Skeletal muscle satellite cell (primary cell): ENCODE data around the gene IMPA2. TPM values are rescaled to one million over a fixed set of nuclear protein-coding genes. Genes with fewer than 3 reads are reported as not detected.
A peak's percentile ranks its signal among the peaks of the same experiment; 100 is the strongest.
"Not testable (repeated sequence)": the region's sequence is repeated elsewhere in the genome, so short reads cannot be mapped to it uniquely, and the experiment has no call there.

Experiments used
- H3K27me3 ChIP-seq: 2 replicates; pipeline ENCODE4 v1.7.0; 2013; ENCODE audit warnings: low read length; ENCODE audit not compliant: control insufficient read depth, insufficient read depth
- H3K36me3 ChIP-seq: 2 replicates; pipeline ENCODE4 v1.7.0; 2013; ENCODE audit warnings: mild to moderate bottlenecking, control low read depth, low read length; ENCODE audit not compliant: insufficient read depth
- H3K4me1 ChIP-seq: 2 replicates; pipeline ENCODE4 v1.7.0; 2013; ENCODE audit warnings: low read length; ENCODE audit not compliant: control insufficient read depth, insufficient read depth
- H3K4me2 ChIP-seq: 2 replicates; pipeline ENCODE4 v1.7.0; 2013; ENCODE audit warnings: mild to moderate bottlenecking, low read length
- H3K4me3 ChIP-seq: 2 replicates; pipeline ENCODE4 v1.7.0; 2013; ENCODE audit warnings: low read length
- H3K9ac ChIP-seq: 2 replicates; pipeline ENCODE4 v1.7.0; 2013; ENCODE audit warnings: mild to moderate bottlenecking, low read depth, low read length, moderate library complexity
- H3K9me3 ChIP-seq: replicated peaks from 2 replicates; pipeline ENCODE4 v1.7.0; 2013; ENCODE audit warnings: mild to moderate bottlenecking, control low read depth, low read length
- total RNA-seq: library from RNA; depleted of rRNA; stranded (reverse); fragments of >200 nt; gene quantifications from 2 replicates; pipeline ENCODE4 v1.2.3, GENCODE V29; 2012; rRNA removed

IMPA2 gene
- 7.4 and 9.0 TPM in 2 replicates for total RNA-seq

DNA sequence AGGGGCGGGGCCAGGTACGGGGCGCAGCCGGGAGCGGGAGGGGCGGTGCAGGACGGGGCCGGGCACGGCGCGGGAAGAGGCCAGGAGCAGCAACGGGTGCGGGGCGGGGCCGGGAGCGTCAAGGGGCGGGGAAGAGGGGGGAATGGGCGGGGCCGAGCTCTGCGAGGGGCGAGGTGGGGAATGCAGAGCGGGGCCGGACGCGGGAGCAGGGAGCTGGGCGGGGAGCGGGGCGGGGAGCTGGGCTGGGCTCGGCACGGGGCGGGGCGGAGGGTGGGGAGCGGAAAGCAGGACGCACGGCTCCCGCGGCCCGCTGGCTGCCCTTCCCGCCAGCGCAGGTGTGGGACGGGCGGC, at the start of gene IMPA2:
Gene IMPA2, plus strand, starts transcription at position 316 of the 351 bp plus-strand sequence. CDS start 163 bp downstream, outside the sequence.
- H3K4me2 ChIP-seq: peak within 1 kb of the TSS; percentile 93
- peaks cover 14% of the 10 kb centered on the region for H3K4me1 ChIP-seq
- H3K36me3 ChIP-seq: no peaks in the 10 kb centered on the region
- H3K4me3 ChIP-seq: peak within 1 kb of the TSS; percentile 94
- H3K27me3 ChIP-seq: no peaks in the 10 kb centered on the region
- H3K9me3 ChIP-seq: no peaks in the 10 kb centered on the region
- peak within 1 kb of the TSS; percentile 92 for H3K9ac ChIP-seq

GRCh38 chr18:11932393-11932792, 48.9 kb upstream of the IMPA2 start:
- Histone ChIP-seq H3K9ac (no peak overlapping the region), H3K4me3 (no peak overlapping the region), H3K4me1 (no peaks in the 10 kb centered on the region), H3K9me3 (no peaks in the 10 kb centered on the region), H3K4me2 (no peak overlapping the region), H3K36me3 (no peaks in the 10 kb centered on the region), H3K27me3 (no peaks in the 10 kb centered on the region)

DNA sequence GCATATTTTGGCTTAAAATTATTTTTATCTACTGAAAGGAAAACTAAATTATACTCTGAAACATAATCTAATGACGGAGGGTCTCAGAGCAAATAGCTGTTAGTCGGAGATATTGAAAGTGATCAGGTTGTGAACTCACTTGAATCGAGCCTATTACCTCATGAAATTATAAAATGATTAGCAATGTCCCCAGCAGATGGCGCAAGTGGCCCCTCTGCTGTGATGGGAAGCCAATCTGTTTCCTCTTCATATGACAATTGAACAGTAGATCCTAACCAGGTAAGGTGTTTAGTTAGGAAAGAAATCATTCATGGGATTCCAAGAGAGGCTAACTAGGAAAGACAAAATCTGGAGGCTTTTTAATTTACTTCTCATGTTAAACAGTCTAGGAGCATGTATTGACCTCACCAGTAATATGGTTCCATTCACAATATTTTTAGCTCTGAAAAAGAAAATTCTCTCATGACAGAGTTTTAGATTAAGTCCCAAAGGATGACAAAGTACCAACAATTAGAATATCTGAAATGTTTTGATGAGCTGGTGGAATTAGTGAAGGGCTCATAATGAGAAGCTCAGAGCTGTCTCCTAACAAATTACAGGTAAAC, 43.3 kb upstream of the IMPA2 start:
- Histone ChIP-seq H3K27me3 (no peaks in the 10 kb centered on the region), H3K4me2 (peak overlapping the region; percentile 4), H3K9me3 (no peaks in the 10 kb centered on the region), H3K36me3 (no peaks in the 10 kb centered on the region), H3K4me3 (no peak overlapping the region), H3K9ac (no peak overlapping the region), H3K4me1 (no peaks in the 10 kb centered on the region)

DNA sequence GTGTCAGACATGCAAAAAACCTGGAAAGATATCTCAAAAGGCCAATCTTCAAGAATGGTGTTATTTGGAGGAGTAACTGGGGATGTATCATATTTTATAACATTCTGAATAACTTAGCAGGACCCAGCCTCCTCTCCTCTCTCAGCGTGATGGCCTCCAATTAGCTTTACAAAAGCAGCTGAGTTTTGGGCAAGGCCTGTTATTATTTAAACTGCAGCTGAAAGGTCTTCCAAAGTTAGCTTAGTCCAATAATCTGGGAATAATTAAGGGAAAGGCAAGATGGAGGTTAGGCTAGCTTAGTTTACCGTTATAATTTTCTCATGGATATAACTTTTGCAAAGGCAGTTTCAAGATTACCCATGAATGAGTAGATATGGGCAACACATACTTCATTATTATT, 40.4 kb upstream of the IMPA2 start:
- H3K36me3 ChIP-seq: no peaks in the 10 kb centered on the region
- peaks cover 2% of the 10 kb centered on the region for H3K4me1 ChIP-seq
- H3K27me3 ChIP-seq: no peaks in the 10 kb centered on the region
- H3K9ac ChIP-seq: no peak overlapping the region
- no peak overlapping the region for H3K4me3 ChIP-seq
- H3K9me3 ChIP-seq: no peaks in the 10 kb centered on the region
- H3K4me2 ChIP-seq: no peak overlapping the region

DNA sequence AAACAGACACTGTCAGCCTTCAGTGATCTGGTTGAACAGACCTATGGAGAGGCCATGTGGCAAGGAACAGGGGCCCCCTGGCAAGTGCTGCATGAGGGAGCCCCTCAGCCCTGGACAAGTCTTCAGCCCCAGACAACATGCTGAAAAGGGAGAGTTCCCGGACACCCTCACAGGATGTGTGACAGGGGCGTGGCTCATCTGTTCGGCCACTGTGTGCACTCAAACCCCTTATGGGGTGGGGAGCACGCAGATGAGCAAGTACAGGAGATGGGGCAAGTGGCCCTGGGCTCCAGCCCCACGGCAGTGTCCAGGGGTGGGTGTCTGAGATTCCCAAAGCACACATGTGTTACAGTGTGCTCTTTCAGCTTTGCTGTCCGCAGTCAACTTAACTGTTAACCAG, 37.8 kb upstream of the IMPA2 start:
- Histone ChIP-seq H3K4me3 (no peak overlapping the region), H3K4me1 (peaks cover 26% of the 10 kb centered on the region), H3K4me2 (no peak overlapping the region), H3K9me3 (no peaks in the 10 kb centered on the region), H3K27me3 (no peaks in the 10 kb centered on the region), H3K9ac (no peak overlapping the region), H3K36me3 (no peaks in the 10 kb centered on the region)

DNA sequence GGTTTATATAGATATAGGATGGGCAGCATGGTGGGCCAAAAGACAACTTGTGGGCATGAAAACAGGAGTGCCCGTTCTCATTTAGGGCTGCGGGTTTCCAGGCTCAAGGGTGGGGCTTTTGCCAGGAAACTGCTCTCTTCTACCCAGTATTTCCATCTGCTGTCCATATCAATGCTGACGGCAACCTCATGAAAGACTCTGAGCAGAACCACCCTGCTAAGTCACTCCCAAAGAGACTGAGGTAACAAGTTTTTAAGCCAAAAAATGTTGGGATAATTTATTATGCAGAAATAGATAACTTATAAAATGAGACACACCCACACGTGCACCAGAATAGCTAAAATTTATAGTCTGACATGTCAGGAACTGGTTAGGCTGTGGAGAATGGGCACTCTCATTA, 37.1 kb upstream of the IMPA2 start:
- H3K27me3 ChIP-seq: no peaks in the 10 kb centered on the region
- peaks cover 33% of the 10 kb centered on the region for H3K4me1 ChIP-seq

DNA sequence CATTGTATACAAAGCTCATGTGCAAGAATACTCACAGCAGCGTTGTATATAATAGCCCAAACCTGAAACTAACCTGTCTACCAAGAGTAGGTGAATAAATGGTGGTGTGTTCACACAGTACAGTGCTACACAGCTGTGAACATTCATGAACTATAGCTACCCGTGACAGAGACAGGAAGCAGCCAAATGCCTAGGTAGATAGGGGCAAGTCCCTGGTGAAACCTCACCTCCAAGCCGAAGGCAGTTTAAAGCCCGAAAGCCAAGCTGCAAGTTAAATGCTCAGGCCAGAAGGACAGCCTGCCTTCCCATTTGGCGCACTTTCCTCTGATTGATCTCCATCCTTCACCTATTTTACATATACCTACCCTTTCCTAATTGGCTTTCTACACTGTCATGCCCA, 36.5 kb upstream of the IMPA2 start:
- H3K4me3 ChIP-seq: no peak overlapping the region
- no peaks in the 10 kb centered on the region for H3K36me3 ChIP-seq
- peaks cover 38% of the 10 kb centered on the region for H3K4me1 ChIP-seq
- H3K9me3 ChIP-seq: no peaks in the 10 kb centered on the region
- no peak overlapping the region for H3K9ac ChIP-seq
- no peak overlapping the region for H3K4me2 ChIP-seq
- no peaks in the 10 kb centered on the region for H3K27me3 ChIP-seq

More for the DNA sequence above, 37.1 kb upstream of the IMPA2 start:
- H3K4me2 ChIP-seq: no peak overlapping the region
- H3K9me3 ChIP-seq: no peaks in the 10 kb centered on the region
- H3K36me3 ChIP-seq: no peaks in the 10 kb centered on the region
- H3K9ac ChIP-seq: no peak overlapping the region
- H3K4me3 ChIP-seq: no peak overlapping the region

- not testable (repeated sequence) for H3K9me3 ChIP-seq, H3K27me3 ChIP-seq, H3K36me3 ChIP-seq
- H3K4me3 ChIP-seq: peak overlapping the region; percentile 19
- peak overlapping the region; percentile 90 for H3K9ac ChIP-seq
- peak overlapping the region; percentile 90 for H3K4me2 ChIP-seq
- H3K4me1 ChIP-seq: peaks cover 41% of the 10 kb centered on the region
Observed at GRCh38 chr18:11945834-11946659, 35.3 kb upstream of the IMPA2 start.

GRCh38 chr18:11946756-11947155, 34.6 kb upstream of the IMPA2 start:
- Histone ChIP-seq H3K4me3 (peak overlapping the region; percentile 20), H3K36me3 (no peaks in the 10 kb centered on the region), H3K9ac (peak overlapping the region; percentile 90), H3K9me3 (no peaks in the 10 kb centered on the region), H3K4me2 (peak overlapping the region; percentile 90), H3K4me1 (peaks cover 45% of the 10 kb centered on the region), H3K27me3 (no peaks in the 10 kb centered on the region)

- no peaks in the 10 kb centered on the region for H3K27me3 ChIP-seq
- peak overlapping the region; percentile 90 for H3K4me2 ChIP-seq
- H3K9me3 ChIP-seq: no peaks in the 10 kb centered on the region
- peaks cover 46% of the 10 kb centered on the region for H3K4me1 ChIP-seq
- no peaks in the 10 kb centered on the region for H3K36me3 ChIP-seq
- H3K4me3 ChIP-seq: peak overlapping the region; percentile 66
- H3K9ac ChIP-seq: peak overlapping the region; percentile 90
Observed at GRCh38 chr18:11947214-11948191, 33.8 kb upstream of the IMPA2 start.

GRCh38 chr18:11948852-11949523, 32.3 kb upstream of the IMPA2 start:
- Histone ChIP-seq H3K27me3 (no peaks in the 10 kb centered on the region), H3K9ac (peak overlapping the region; percentile 17), H3K36me3 (no peaks in the 10 kb centered on the region), H3K4me1 (peaks cover 49% of the 10 kb centered on the region), H3K4me3 (no peak overlapping the region), H3K9me3 (no peaks in the 10 kb centered on the region), H3K4me2 (no peak overlapping the region)
